ENCODE data around the gene LCOR. TPM values are rescaled to one million over a fixed set of nuclear protein-coding genes. Genes with fewer than 3 reads are reported as not detected.
A peak's percentile ranks its signal among the peaks of the same experiment; 100 is the strongest.
"Not testable (repeated sequence)": the region's sequence is repeated elsewhere in the genome, so short reads cannot be mapped to it uniquely, and the experiment has no call there.

The LCOR gene
- total and polyA plus RNA-seq, 8 donors = 2.0 to 61.3 (median 18.0) TPM

DNA sequence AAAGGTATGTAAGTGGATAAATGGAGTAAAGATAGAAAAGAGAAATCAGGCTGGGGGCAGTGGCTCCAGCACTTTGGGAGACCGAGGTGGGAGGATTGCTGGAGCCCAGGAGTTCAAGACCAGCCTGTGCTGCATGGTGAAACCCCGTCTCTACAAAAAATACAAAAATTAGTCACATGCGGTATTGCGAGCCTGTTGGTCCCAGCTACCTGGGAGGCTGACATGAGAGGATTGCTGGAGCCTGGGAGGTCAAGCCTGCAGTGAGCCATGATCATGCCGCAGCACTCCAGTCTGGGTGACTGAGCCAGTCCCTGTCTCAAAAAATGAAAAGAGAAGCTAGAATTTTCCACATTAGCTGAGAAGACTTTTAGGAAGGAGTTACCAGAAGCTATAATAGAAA is 14.8 kb downstream of the LCOR start:
- TF ChIP-seq EP300 (IDR thresholded peaks at IDR 0.05) = no peak
- no peak for TF ChIP-seq POLR2AphosphoS5 (IDR thresholded peaks at IDR 0.05)
- no peak for DNase-seq

DNA sequence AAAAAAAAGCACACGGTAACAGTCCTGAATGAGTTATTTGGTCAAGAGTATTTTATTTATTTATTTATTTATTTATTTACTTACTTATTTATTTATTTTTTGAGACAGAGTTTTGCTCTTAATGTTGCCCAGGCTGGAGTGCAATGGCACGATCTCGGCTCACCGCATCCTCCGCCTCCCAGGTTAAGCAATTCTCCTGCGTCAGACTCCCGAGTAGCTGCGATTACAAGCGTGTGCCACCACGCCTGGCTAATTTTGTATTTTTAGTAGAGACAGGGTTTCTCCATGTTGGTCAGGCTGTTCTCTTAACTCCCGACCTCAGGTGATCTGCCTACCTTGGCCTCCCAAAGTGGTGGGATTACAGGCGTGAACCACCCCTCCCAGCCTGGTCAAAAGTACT is 15.3 kb downstream of the LCOR start:
- H3K9me3 ChIP-seq; intact Hi-C loops (cut with DNase I; ENCODE audit: low total_unique reads); H3K27me3 ChIP-seq; DNase-seq; H3K4me3 ChIP-seq; H3K36me3 ChIP-seq: not testable (repeated sequence)
- 91 to 94% (median 93%) methylated on average over 12 of the region's 12 CpGs for WGBS, 5 donors
- Histone ChIP-seq H3K4me1 (peaks cover 13 to 82% (median 51%) of the 10 kb centered on the region in 4 donors), H3K27ac (peak overlapping the region in 1 of 5 donors; percentile 37)

More for the DNA sequence above, 14.8 kb downstream of the LCOR start:
- Histone ChIP-seq H3K4me3 (no peak overlapping the region), H3K27ac (peak overlapping the region in 2 of 5 donors; percentile 5 to 46), H3K9me3 (no peaks in the 10 kb centered on the region), H3K27me3 (no peaks in the 10 kb centered on the region), H3K4me1 (peaks cover 13 to 84% (median 51%) of the 10 kb centered on the region in 4 donors), H3K36me3 (no peaks in the 10 kb centered on the region)
- intact Hi-C loops (cut with DNase I; ENCODE audit: low total_unique reads) = no loop called here
- WGBS, 5 donors = 76 to 92% (median 78%) methylated on average over 5 of the region's 5 CpGs

DNA sequence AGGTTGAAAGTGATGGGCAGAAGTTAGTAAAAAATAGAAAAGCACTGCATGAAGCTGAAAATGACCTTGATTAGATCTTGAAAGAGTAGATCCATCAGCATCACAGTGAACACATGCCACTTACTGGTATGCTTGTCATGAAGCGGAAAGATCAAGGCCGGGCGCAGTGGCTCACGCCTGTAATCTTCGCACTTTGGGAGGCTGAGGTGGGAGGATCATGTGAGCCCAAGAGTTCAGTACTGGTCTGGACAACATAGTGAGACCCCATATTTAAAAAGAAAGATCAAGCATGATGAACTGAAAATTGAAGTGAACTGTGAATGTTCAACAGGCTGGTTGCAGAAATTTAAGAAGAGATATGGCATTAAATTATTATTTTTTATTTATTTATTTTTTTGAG is 18.0 kb downstream of the LCOR start:
- peak overlapping the region in 2 of 5 donors; percentile 16 to 55 for H3K27ac ChIP-seq
- no peak for TF ChIP-seq POLR2A (IDR thresholded peaks at IDR 0.05)
- TF ChIP-seq POLR2AphosphoS5 (IDR thresholded peaks at IDR 0.05) = no peak
- TF ChIP-seq EP300 (IDR thresholded peaks at IDR 0.05) = no peak
- TF ChIP-seq, protein P1, sequence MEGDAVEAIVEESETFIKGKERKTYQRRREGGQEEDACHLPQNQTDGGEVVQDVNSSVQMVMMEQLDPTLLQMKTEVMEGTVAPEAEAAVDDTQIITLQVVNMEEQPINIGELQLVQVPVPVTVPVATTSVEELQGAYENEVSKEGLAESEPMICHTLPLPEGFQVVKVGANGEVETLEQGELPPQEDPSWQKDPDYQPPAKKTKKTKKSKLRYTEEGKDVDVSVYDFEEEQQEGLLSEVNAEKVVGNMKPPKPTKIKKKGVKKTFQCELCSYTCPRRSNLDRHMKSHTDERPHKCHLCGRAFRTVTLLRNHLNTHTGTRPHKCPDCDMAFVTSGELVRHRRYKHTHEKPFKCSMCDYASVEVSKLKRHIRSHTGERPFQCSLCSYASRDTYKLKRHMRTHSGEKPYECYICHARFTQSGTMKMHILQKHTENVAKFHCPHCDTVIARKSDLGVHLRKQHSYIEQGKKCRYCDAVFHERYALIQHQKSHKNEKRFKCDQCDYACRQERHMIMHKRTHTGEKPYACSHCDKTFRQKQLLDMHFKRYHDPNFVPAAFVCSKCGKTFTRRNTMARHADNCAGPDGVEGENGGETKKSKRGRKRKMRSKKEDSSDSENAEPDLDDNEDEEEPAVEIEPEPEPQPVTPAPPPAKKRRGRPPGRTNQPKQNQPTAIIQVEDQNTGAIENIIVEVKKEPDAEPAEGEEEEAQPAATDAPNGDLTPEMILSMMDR (IDR thresholded peaks at IDR 0.05) = no peak

DNA sequence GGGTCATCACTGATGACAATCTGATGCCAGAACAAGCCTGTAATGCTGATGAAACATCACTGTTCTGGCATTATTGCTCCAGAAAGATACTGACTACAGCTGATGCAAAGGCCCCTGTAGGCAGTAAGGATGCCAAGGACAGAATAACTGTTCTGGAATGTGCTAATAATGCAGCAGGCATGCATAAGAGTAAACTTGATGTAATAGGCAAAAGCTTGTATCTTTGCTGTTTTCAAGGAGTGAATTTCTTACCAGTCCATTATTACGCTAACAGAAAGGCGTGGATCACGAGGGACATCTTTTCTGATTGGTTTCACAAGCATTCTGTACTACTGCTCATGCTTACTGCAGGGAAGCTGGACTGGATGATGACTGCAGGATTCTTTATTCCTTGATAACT is 18.7 kb downstream of the LCOR start:
- Histone ChIP-seq H3K27ac (peak overlapping the region in 4 of 5 donors; percentile 36 to 55 (median 45)), H3K36me3 (no peaks in the 10 kb centered on the region), H3K9me3 (no peaks in the 10 kb centered on the region), H3K4me1 (peaks cover 7 to 60% (median 36%) of the 10 kb centered on the region in 4 donors), H3K4me3 (no peak overlapping the region), H3K27me3 (no peaks in the 10 kb centered on the region)
- intact Hi-C loops (cut with DNase I; ENCODE audit: low total_unique reads) = no loop called here
- TF ChIP-seq POLR2AphosphoS5 (IDR thresholded peaks at IDR 0.05) (peak in 2 of 3 donors; percentile 35 to 66), EP300 (IDR thresholded peaks at IDR 0.05) (no peak)
- no peak for DNase-seq
- WGBS, 5 donors = 74 to 85% (median 77%) methylated on average over 3 of the region's 3 CpGs

More for the DNA sequence above, 18.0 kb downstream of the LCOR start:
- DNase-seq = no peak
- Histone ChIP-seq H3K4me1 (peaks cover 7 to 62% (median 36%) of the 10 kb centered on the region in 4 donors), H3K27me3 (no peaks in the 10 kb centered on the region), H3K4me3 (no peak overlapping the region), H3K9me3 (no peaks in the 10 kb centered on the region), H3K36me3 (no peaks in the 10 kb centered on the region)
- intact Hi-C loops (cut with DNase I; ENCODE audit: low total_unique reads) = no loop called here
- WGBS, 5 donors = 95 to 99% (median 97%) methylated on average over 5 of the region's 5 CpGs

DNA sequence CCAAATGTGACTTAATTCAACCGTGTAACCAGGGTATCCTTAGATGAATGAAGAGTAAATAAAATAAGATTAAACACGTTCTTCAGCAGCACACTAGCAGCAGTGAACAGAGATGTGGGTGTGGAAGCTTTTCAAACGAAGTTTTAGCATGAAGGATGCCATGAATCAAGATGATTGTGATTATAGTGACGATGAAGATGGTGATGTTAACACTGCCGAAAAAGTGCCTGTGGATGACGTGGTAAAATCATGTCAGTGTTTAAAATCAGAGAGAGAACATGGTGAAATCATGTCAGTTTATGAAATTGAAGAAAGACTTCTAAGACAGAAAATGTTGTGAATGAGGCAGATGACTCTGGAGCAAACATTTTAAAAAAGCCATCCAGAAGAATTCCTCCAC is 19.2 kb downstream of the LCOR start:
- H3K27ac ChIP-seq = peak overlapping the region in 4 of 5 donors; percentile 36 to 55 (median 45)
- H3K4me3 ChIP-seq = no peak overlapping the region
- H3K9me3 ChIP-seq = no peaks in the 10 kb centered on the region
- no peak for DNase-seq
- 42 to 47% (median 46%) methylated on average over 6 of the region's 6 CpGs for WGBS, 5 donors
- H3K27me3 ChIP-seq = no peaks in the 10 kb centered on the region
- H3K36me3 ChIP-seq = no peaks in the 10 kb centered on the region
- TF ChIP-seq POLR2AphosphoS5 (IDR thresholded peaks at IDR 0.05) (no peak), EP300 (IDR thresholded peaks at IDR 0.05) (no peak), POLR2A (IDR thresholded peaks at IDR 0.05) (no peak)
- TF ChIP-seq, protein P1 (IDR thresholded peaks at IDR 0.05) = no peak
- peaks cover 6 to 60% (median 36%) of the 10 kb centered on the region in 4 donors for H3K4me1 ChIP-seq
- intact Hi-C loops (cut with DNase I; ENCODE audit: low total_unique reads) = no loop called here

DNA sequence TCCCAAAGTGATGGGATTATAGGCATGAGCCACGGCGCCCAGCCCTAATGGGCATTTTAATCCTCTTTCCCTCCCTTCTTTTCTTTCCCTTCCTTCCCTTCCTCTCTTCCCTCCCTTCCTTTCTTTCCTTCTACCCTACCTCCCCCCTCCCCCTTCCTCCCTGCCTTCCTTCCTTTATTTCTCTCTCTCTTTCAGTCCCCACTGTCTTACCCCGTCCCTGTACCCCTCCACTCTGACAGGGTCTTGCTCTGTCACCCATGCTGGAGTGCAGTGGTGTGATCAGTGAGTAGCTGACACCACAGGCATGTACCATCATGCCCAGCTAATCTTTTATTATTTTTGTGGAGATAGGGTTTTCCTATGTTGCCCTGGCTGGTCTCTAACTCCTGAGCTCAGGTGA is 24.2 kb downstream of the LCOR start:
- 87 to 93% (median 92%) methylated on average over 3 of the region's 3 CpGs for WGBS, 5 donors
- Histone ChIP-seq H3K9me3 (no peaks in the 10 kb centered on the region), H3K4me3 (no peak overlapping the region), H3K27ac (no peak overlapping the region), H3K36me3 (peaks cover under 1 to 9% (median 4%) of the 10 kb centered on the region in 4 donors), H3K27me3 (no peaks in the 10 kb centered on the region), H3K4me1 (peaks cover 0 to 61% (median 31%) of the 10 kb centered on the region in 4 donors)
- TF ChIP-seq POLR2A (IDR thresholded peaks at IDR 0.05) = no peak
- TF ChIP-seq POLR2AphosphoS5 (IDR thresholded peaks at IDR 0.05) = no peak
- no peak for TF ChIP-seq EP300 (IDR thresholded peaks at IDR 0.05)
- TF ChIP-seq, protein P1 (IDR thresholded peaks at IDR 0.05) = no peak
- DNase-seq = no peak
- intact Hi-C loops (cut with DNase I; ENCODE audit: low total_unique reads) = no loop called here
